Measurements from ENCODE around the gene MPIG6B.

The MPIG6B gene
- 0 reads per million in 2 donors for total RNA-seq

GRCh38 chr6:31723245-31723979 lies at the start of gene MPIG6B:
TSS of gene MPIG6B (plus strand) at chr6:31723373. CDS start at chr6:31723384, 11 bp downstream.
- no peak for DNase-seq

GRCh38 chr6:31676322-31676903 lies 46.8 kb upstream of the MPIG6B start:
- no peak for DNase-seq

- DNase-seq = no peak
Observed at GRCh38 chr6:31676904-31677303, 46.3 kb upstream of the MPIG6B start.

- DNase-seq = no peak
Observed at GRCh38 chr6:31677955-31678354, 45.2 kb upstream of the MPIG6B start.

- peak; percentile 43 for DNase-seq
Observed at GRCh38 chr6:31680226-31681134, 42.7 kb upstream of the MPIG6B start, which contains the start of gene LY6G5C. TSS of gene LY6G5C (minus strand) at chr6:31681067. CDS start at chr6:31680373, 694 bp downstream.

GRCh38 chr6:31681135-31681671 lies 42.0 kb upstream of the MPIG6B start:
- peak; percentile 26 for DNase-seq

GRCh38 chr6:31683591-31683990 lies 39.6 kb upstream of the MPIG6B start:
- DNase-seq = no peak

- no peak for DNase-seq
Observed at GRCh38 chr6:31686483-31686882, 36.7 kb upstream of the MPIG6B start.

GRCh38 chr6:31687321-31687720 lies 35.9 kb upstream of the MPIG6B start:
- DNase-seq = no peak

GRCh38 chr6:31687860-31688693 lies 35.1 kb upstream of the MPIG6B start:
- no peak for DNase-seq

GRCh38 chr6:31689249-31690110 lies 33.7 kb upstream of the MPIG6B start:
- DNase-seq = no peak

- no peak for DNase-seq
Observed at GRCh38 chr6:31690231-31691077, 32.7 kb upstream of the MPIG6B start.

GRCh38 chr6:31691078-31691463 lies 32.1 kb upstream of the MPIG6B start:
- no peak for DNase-seq

- DNase-seq = no peak
Observed at GRCh38 chr6:31691564-31692108, 31.5 kb upstream of the MPIG6B start.

- DNase-seq = no peak
Observed at GRCh38 chr6:31692353-31692752, 30.8 kb upstream of the MPIG6B start.

GRCh38 chr6:31692886-31693285 lies 30.3 kb upstream of the MPIG6B start:
- no peak for DNase-seq

- no peak for DNase-seq
Observed at GRCh38 chr6:31693535-31693934, 29.6 kb upstream of the MPIG6B start.

- DNase-seq = no peak
Observed at GRCh38 chr6:31697555-31697954, 25.6 kb upstream of the MPIG6B start.

- DNase-seq = no peak
Observed at GRCh38 chr6:31700740-31701401, 22.3 kb upstream of the MPIG6B start.
